GM06990 (cell line): ENCODE results near the gene DZANK1.
"Not testable (repeated sequence)": the region's sequence is repeated elsewhere in the genome, so short reads cannot be mapped to it uniquely, and the experiment has no call there.

Experiments used
- DNase-seq: peaks from one replicate; pipeline ENCODE4 v3.0.0-alpha.2; 2011; ENCODE audit not compliant: insufficient read length; ENCODE audit errors: extremely low read depth
- H3K27me3 ChIP-seq: replicated peaks from 2 replicates; pipeline ENCODE4 v1.6.0; 2011; ENCODE audit warnings: low read length; ENCODE audit not compliant: control insufficient read depth, insufficient read depth
- H3K36me3 ChIP-seq: 2 replicates; pipeline ENCODE4 v1.5.1; 2011; ENCODE audit warnings: low read length; ENCODE audit not compliant: control insufficient read depth, insufficient read depth
- H3K4me3 ChIP-seq: replicated peaks from 2 replicates; pipeline ENCODE4 v1.5.1; 2011; ENCODE audit warnings: low read depth, mild to moderate bottlenecking, control low read depth, low read length
- CTCF ChIP-seq: IDR thresholded peaks from 2 replicates; pipeline ENCODE4 v1.5.1; 2011; ENCODE audit warnings: low read length, control low read depth, mild to moderate bottlenecking, inconsistent platforms; ENCODE audit not compliant: insufficient read depth, poor library complexity, severe bottlenecking

The DZANK1 gene

GRCh38 chr20:18359854-18360253 is 107.0 kb downstream of the DZANK1 start:
- TF ChIP-seq CTCF: no peak
- no peak for DNase-seq
- no peak overlapping the region for H3K4me3 ChIP-seq
- H3K36me3 ChIP-seq: no peaks in the 10 kb centered on the region
- H3K27me3 ChIP-seq: no peaks in the 10 kb centered on the region; the same call in 1 of the 2 replicates

DNA sequence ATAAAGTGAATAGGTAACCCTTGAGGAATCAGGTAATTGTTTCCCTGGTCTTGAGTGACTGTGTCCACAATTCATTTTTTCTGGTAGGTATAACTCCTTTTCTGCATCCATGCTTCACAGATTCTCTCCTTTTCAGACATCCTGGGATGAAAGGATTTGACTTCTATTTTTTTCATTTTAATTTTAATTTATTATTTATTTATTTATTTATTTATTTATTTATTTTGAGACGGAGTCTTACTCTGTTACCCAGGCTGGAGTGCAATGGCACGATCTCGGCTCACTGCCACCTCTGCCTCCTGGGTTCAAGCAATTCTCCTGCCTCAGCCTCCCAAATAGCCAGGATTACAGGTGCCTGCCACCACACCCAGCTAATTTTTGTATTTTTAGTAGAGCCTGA is 117.1 kb downstream of the DZANK1 start:
- not testable (repeated sequence) for H3K27me3 ChIP-seq, DNase-seq, H3K4me3 ChIP-seq, H3K36me3 ChIP-seq
